ENCODE measurements around the gene VAMP1.
"Not testable (repeated sequence)": the region's sequence is repeated elsewhere in the genome, so short reads cannot be mapped to it uniquely, and the experiment has no call there.

The VAMP1 gene

GRCh38 chr12:6469609-6470374 is 685 bp downstream of the VAMP1 start:
- peak; percentile 13 for DNase-seq (ENCODE audit: low spot score)

DNA sequence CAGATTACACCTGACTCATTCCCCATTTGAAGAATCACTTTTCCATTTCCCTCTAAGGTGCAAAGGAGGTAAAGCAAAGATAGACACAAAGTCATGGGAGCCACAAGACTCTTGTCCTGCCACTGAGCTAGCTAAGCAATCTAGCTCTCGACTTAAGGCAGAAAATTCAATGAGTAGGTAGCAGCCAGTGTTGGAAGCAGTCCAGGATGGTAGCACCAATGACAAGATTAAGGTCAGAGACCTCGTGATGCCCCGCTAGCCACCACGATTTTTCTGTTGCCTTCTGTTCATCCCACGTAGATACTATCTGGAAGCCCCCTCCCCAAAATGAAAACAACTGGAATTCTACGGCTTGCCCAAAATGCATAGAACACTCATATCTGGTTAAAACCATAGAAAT is 1.4 kb downstream of the VAMP1 start:
- peak; percentile 14 for DNase-seq (ENCODE audit: low spot score)

DNA sequence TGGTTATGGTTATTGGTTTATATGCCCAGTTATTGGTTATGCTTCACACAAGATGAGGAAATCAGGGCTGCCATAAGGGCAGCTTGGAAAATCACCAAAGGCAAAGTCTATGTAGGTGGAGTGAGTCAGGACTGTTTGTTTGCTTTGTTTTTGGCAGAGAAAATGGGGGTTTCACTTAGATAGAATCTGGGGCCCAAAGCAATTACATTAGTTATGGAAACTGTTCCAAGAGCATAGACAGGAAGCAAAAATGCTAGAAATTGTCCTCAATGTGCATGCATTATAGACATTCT is 2.2 kb downstream of the VAMP1 start:
- no peak for DNase-seq (ENCODE audit: low spot score)

- not testable (repeated sequence) for DNase-seq (ENCODE audit: low spot score)
Observed at GRCh38 chr12:6467571-6468282, 2.8 kb downstream of the VAMP1 start.

- DNase-seq (ENCODE audit: low spot score), result not testable (repeated sequence)
Observed at GRCh38 chr12:6466751-6467150, 3.7 kb downstream of the VAMP1 start.

DNA sequence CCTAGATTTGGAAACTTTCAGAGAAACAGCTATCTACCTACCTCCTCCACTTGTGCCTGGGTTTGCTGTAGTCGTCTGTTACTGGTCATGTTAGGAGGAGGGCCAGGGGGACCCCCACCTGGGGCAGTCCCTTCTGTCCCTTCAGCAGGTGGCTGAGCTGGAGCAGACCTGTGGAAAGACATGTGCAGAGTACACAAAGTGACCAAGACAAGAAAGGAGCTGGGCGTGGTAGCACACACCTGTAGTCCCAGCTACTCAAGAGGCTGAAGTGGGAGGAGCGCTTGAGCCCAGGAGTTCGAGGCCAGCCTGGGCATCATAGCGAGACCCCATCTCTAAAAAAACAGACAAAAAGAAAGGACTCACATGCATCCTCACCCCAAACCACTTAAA is 4.3 kb downstream of the VAMP1 start:
- no peak for DNase-seq (ENCODE audit: low spot score)

GRCh38 chr12:6465467-6466183 is 4.9 kb downstream of the VAMP1 start:
- DNase-seq (ENCODE audit: low spot score), result peak; percentile 83

DNA sequence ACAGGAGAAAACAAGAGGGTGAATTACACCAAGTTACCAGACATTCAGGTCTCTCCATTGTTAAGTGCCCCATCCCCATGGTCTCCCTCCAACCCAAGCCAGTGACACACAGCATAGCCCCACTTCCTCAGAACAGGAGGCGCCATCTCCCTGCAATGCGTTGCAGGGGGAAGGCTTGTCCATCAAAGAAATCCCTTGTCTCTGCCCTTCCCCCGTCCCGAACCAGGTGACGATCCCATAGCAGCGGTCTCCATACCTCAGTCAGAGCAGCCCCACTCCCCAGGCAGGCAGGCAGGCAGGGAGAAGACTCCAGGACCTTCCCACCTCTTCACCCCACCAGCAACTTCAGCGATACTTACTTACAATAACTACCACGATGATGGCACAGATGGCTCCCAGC is 5.9 kb downstream of the VAMP1 start:
- no peak for DNase-seq (ENCODE audit: low spot score)

DNA sequence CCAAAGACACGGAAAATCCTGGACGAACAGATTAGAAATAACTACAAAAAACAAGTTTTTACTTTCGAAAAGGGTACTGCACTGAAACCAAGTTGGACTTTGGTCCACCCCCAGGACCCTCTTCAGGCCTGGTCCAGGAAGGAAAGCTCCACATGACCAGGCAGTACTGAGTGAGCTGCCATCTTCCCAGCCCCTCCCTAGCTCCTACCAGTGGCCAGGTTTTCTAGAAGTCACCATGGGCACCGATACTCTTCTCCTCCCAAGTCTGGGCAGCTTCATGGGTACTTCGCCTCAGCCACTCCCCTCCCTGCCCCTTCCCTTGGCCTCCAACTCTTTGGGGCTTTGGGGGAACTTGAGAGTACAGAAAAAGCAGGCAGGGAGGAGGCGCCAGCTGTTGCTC is 6.6 kb downstream of the VAMP1 start:
- no peak for DNase-seq (ENCODE audit: low spot score)

DNA sequence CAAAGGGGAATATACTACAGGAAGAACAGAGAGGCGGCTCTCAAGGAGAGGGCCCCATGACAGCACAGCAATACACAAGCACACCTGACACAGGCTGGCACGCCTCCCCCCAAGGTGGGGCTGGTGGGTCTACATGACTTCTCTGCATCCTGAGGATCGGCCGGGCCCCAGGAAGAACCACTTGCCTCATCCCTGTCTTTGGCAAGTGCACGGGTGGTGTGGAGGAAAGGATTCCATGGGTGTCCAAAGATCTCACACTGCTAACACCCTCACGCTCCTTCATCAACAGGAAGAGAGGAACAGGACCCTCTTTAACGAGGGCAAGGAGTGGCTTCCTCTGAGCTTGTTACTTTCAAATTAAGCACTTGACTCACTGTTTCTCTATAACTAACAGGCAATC is 7.3 kb downstream of the VAMP1 start:
- DNase-seq (ENCODE audit: low spot score), result no peak

DNA sequence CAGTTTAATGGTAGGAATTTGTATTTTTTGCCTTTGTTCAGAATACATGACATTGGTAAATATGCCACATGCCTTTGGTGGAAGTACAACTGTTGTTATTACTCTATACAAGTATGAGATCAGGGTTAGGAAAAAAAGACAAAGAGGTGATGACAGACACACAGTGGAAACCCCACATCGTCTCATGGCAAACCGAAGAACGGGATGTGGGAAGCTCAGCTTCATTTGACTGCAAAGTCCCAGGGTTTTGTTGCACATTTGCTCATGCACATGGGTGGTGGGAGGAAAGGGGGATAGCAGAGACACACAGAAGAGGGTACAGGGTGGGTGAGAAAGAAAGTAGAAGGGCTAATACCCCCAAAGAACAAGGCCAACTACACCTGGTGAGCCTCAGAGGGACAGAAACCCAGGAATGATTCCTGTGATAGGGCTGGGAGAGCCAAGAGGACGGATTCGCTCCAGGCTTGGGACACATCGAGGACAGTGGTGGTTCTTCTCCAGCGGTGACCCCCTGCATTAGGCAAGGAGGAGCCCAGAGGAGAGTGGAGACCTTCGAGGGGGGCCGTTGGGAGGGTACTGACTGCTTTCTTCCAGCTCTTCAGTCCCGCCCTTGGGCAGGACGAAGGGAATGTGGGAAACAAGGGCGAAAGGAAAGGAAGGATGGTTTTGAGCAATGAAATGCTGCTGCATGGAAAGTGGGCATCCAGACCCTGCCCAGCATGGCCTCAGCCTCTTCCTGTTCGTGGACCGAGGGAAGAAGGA is 8.1 kb downstream of the VAMP1 start:
- no peak for DNase-seq (ENCODE audit: low spot score)

DNA sequence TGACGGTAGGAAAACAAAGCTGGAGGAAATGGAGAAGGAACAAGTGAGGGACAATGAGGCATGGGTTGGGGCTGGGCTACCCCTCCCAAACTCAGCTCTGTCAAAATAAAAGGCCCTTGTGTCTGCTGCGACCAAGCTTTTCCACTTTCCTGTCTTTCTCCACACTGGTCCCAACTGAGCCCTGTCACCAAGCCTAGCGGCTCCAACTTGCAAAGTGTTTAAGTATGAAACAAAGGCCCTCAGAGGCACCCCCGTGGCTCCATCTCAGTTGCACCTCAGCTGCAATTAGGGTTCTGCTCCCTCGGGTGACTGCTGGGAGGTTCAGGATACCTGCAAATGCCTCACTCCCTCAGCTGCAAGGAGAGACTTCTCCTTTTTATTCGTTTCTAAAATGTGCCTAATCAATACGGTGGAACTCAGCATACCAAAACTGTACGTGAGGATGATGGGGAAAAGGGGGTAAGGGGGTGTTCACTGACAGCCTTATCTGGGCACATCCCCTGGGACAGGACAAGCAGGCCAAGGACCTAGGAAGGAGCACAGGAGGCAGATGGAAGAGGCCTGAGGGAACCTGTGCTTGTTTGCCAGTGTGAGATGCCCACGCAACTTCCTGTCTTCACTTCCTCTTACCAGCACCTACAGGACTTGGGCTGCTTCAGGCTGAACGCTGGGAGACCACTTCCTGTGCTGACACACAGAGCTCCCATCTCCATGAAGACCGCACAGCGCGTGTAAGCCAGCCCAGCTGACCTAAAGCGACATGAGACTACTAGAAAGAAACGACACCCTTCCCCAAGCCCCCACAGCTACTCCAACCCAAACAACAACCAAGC is 8.9 kb downstream of the VAMP1 start:
- no peak for DNase-seq (ENCODE audit: low spot score)

DNA sequence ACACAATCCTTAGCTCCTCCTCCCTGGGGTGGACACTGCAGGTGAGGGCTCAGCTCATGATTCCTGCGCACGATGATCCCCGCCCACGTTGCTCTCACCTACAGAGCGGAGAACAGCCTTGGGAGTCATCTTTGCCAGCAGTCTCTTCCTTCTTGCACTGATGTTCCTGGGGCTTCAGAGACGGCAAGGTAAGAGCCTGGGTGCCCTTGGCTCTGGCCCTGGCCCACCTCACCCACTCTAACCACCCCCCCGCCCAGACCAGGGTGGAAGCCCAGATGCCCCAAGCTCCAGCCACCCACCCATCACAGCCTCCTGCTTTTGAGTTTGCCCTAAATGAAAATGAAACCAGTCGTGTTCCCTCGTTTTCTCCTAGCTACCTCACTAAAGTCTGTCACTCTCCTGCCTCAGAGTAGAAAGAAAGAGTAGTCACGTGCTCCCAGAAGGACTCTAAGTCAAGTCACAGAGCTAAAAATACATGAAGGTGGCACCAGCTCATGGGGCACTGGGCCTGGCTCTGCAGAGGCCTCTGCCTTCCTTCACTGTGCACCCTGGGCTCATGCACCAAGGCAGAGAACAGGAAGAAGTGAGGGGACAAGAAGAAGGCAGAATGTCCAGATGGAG is 9.6 kb downstream of the VAMP1 start:
- DNase-seq (ENCODE audit: low spot score), result no peak

- DNase-seq (ENCODE audit: low spot score), result no peak
Observed at GRCh38 chr12:6459004-6459337, 11.5 kb downstream of the VAMP1 start.

DNA sequence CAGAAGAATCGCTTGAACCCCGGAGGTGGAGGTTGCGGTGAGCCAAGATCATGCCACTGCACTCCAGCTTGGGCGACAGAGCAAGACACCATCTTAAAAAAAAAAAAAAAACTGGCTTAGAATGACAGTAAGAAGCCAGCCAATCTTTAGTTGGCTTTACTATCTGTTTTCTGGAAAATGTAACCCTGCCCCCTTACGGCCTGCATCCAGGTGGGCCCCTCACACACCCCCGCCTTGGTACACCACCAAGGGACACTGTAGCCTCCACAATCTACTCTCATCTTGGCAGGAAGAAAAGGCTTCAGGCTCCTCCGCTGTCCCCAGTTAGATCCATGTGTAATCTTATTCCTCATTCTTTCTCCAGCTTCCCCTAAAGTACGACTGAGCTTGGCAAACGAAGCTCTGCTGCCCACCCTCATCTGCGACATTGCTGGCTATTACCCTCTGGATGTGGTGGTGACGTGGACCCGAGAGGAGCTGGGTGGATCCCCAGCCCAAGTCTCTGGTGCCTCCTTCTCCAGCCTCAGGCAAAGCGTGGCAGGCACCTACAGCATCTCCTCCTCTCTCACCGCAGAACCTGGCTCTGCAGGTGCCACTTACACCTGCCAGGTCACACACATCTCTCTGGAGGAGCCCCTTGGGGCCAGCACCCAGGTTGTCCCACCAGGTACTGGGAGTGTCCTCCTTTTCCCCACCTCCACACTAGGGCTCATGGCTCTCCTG is 12.0 kb downstream of the VAMP1 start:
- no peak for DNase-seq (ENCODE audit: low spot score)

DNA sequence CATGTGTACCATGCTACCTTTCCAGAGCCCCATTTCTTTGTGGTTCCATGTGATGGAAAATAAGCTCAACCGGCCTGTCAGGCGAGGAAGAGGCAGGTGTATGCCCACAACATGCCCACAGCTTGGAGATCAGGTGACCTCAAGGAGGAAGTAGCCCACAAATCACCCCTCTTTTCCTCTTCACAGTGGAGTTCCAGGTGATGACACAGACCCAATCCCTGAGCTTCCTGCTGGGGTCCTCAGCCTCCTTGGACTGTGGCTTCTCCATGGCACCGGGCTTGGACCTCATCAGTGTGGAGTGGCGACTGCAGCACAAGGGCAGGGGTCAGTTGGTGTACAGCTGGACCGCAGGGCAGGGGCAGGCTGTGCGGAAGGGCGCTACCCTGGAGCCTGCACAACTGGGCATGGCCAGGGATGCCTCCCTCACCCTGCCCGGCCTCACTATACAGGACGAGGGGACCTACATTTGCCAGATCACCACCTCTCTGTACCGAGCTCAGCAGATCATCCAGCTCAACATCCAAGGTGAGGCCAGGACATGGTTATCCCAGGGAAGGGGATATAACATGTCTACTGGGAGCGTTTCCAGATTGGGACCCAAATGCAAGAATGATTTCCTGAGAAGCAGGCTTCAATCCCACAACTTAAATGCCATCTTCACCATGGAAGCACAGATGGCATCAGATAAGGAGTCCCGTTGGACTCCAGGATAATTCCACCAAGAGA is 13.1 kb downstream of the VAMP1 start:
- no peak for DNase-seq (ENCODE audit: low spot score)

- DNase-seq (ENCODE audit: low spot score), result no peak
Observed at GRCh38 chr12:6452944-6453630, 17.4 kb downstream of the VAMP1 start.

- peak; percentile 14 for DNase-seq (ENCODE audit: low spot score)
Observed at GRCh38 chr12:6452245-6452943, 18.1 kb downstream of the VAMP1 start.
